HTR-8/SVneo (cell line): ENCODE measurements around the gene RILPL1.
"Not testable (repeated sequence)": the region's sequence is repeated elsewhere in the genome, so short reads cannot be mapped to it uniquely, and the experiment has no call there.

Experiments
- DNase-seq: peaks from one replicate; pipeline ENCODE4 v3.0.0; 2011; ENCODE audit warnings: low spot score, mixed read lengths; ENCODE audit not compliant: insufficient read length
- FAIRE-seq: peaks from 2 replicates; lab custom pipeline; 2011; peaks lifted over from hg19 to GRCh38; lab: Jason Lieb, UNC

Gene RILPL1

GRCh38 chr12:123436017-123436964, 97.2 kb downstream of the RILPL1 start, which contains the start of gene RILPL2:
TSS of gene RILPL2 (minus strand) at chr12:123436684. CDS start at chr12:123436420, 264 bp downstream.
- DNase-seq, result peak; percentile 75
- FAIRE-seq, result no peak

- FAIRE-seq (no peak), DNase-seq (no peak)
Observed at GRCh38 chr12:123435636-123436016, 97.9 kb downstream of the RILPL1 start.

GRCh38 chr12:123433615-123434014, 99.9 kb downstream of the RILPL1 start:
- DNase-seq, result no peak
- FAIRE-seq, result no peak

- not testable (repeated sequence) for FAIRE-seq, DNase-seq
Observed at GRCh38 chr12:123431951-123432817, 101.3 kb downstream of the RILPL1 start.

DNA sequence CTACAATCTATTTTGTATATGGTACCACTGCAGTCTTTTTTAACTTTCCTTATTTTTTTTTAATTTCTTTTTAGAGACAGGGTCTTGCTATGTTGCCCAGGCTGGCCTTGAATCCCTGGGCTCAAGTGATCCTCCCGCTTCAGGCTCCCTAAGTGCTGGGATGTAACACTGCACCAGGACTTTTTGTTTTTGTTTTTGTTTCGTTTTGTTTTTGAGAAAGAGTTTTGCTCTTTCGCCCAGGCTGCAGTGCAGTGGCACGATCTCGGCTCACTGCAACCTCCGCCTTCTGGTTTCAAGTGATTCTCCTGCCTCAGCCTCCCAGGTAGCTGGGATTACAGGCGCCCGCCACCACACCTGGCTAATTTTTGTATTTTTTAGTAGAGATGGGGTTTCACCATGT, 104.4 kb downstream of the RILPL1 start:
- DNase-seq, FAIRE-seq: not testable (repeated sequence)

DNA sequence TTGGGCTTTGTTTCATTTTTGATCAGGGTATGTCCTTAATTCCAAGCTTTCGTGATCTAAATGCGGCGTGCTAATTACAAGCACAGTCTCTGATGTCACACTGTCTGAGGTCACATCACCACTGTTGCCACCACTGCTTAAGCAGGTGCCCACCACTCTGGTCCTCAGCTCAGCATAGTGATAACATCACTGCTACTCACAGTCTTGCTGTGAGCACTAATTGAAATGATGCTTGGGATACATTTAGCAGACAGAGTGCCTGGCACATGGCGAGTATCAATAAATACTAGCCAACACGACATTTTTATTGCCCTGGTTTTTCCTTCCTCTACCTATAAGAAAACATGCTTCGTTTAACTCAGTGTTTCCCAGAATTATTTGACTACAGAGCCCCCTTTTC, 104.9 kb downstream of the RILPL1 start:
- DNase-seq (no peak), FAIRE-seq (no peak)

- DNase-seq, result no peak
- no peak for FAIRE-seq
Observed at GRCh38 chr12:123427036-123427769, 106.3 kb downstream of the RILPL1 start.

- no peak for DNase-seq
- no peak for FAIRE-seq
Observed at GRCh38 chr12:123421314-123421713, 112.2 kb downstream of the RILPL1 start.
